Type B pancreatic cell (in vitro differentiated cells): ENCODE data around the gene TMEM212. TPM values are rescaled to one million over a fixed set of nuclear protein-coding genes. Genes with fewer than 3 reads are reported as not detected.

Source experiments
- DNase-seq: peaks from one replicate; pipeline ENCODE4 v3.0.0; 2021; ENCODE audit warnings: mixed read lengths; ENCODE audit not compliant: unreplicated experiment; ENCODE audit errors: extremely low spot score
- H3K27ac Mint-ChIP-seq: 2 replicates; pipeline ENCODE4 v1.8.0; 2021; ENCODE audit warnings: mild to moderate bottlenecking, mixed read lengths
- H3K27me3 Mint-ChIP-seq: 2 replicates; pipeline ENCODE4 v1.8.0; 2021; ENCODE audit warnings: mixed read lengths
- H3K36me3 Mint-ChIP-seq: 2 replicates; pipeline ENCODE4 v1.8.0; 2021; ENCODE audit warnings: mixed read lengths
- H3K4me1 Mint-ChIP-seq: one replicate; pipeline ENCODE4 v1.8.0; 2021; ENCODE audit warnings: mixed read lengths; ENCODE audit not compliant: unreplicated experiment
- H3K4me3 Mint-ChIP-seq: 2 replicates; pipeline ENCODE4 v1.8.0; 2021; ENCODE audit warnings: mild to moderate bottlenecking, mixed read lengths
- H3K9me3 Mint-ChIP-seq: 2 replicates; pipeline ENCODE4 v1.8.0; 2021; ENCODE audit warnings: mixed read lengths
- total RNA-seq: library from RNA; stranded (reverse); gene quantifications from 2 replicates; pipeline ENCODE4 v1.2.1, GENCODE V29; 2021; ENCODE audit warnings: low replicate concordance
- TF ChIP-seq, protein P1 (sequence below): fragments of 200-600 bp; sonication (generic); conservative IDR thresholded peaks from 2 replicates; pipeline ENCODE4 v1.5.0; 2021; ENCODE audit warnings: antibody characterized with exemption, mild to moderate bottlenecking

TMEM212 gene
- total RNA-seq, 1 donor from 2014 or later = not detected

DNA sequence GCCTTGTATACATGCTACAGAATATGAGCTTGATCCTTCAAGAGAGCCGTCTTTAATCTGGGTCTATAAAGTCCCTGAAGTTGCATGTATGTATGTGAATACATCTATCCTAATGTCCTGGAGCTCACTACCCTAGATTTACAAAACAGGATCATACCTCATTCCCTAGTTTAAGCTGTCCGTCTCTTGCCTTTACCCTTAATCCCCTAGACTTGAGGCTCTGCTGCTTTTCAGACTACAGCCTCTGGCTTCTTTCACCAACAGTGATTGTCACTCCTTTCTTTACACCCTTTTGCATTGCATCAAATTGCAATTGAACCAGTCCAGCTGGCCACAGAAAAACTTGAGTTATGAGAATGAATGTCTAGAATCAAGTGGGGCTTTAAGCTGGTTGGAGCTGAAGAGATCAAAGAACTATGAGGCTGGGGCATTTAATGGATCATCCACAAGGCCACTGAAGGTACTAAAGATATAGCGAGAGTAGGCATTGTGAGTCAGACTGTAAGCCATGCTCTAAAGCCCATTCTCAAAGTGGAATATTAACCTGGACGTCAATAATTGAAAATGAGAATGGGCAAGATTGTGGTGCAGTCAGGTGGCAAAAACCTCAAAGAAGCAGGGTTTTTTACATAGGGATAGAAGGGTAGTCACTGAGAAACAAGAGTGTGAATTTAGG, 20.6 kb upstream of the TMEM212 start:
- Mint-ChIP-seq H3K27me3 (peaks cover 4% of the 10 kb centered on the region), H3K9me3 (no peaks in the 10 kb centered on the region), H3K4me3 (no peak overlapping the region), H3K27ac (no peak overlapping the region), H3K36me3 (no peaks in the 10 kb centered on the region), H3K4me1 (peaks cover 29% of the 10 kb centered on the region)
- DNase-seq = no peak
- TF ChIP-seq, protein P1, sequence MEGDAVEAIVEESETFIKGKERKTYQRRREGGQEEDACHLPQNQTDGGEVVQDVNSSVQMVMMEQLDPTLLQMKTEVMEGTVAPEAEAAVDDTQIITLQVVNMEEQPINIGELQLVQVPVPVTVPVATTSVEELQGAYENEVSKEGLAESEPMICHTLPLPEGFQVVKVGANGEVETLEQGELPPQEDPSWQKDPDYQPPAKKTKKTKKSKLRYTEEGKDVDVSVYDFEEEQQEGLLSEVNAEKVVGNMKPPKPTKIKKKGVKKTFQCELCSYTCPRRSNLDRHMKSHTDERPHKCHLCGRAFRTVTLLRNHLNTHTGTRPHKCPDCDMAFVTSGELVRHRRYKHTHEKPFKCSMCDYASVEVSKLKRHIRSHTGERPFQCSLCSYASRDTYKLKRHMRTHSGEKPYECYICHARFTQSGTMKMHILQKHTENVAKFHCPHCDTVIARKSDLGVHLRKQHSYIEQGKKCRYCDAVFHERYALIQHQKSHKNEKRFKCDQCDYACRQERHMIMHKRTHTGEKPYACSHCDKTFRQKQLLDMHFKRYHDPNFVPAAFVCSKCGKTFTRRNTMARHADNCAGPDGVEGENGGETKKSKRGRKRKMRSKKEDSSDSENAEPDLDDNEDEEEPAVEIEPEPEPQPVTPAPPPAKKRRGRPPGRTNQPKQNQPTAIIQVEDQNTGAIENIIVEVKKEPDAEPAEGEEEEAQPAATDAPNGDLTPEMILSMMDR = no peak

- Mint-ChIP-seq H3K9me3 (no peaks in the 10 kb centered on the region), H3K4me3 (no peak overlapping the region), H3K36me3 (no peaks in the 10 kb centered on the region), H3K27me3 (peaks cover 4% of the 10 kb centered on the region), H3K27ac (no peak overlapping the region), H3K4me1 (peaks cover 33% of the 10 kb centered on the region)
- no peak for DNase-seq
- TF ChIP-seq, protein P1 = no peak
These were observed 19.0 kb upstream of the TMEM212 start for GRCh38 chr3:171824116-171824515.

GRCh38 chr3:171824824-171825221, 18.3 kb upstream of the TMEM212 start:
- no peak overlapping the region for H3K4me3 Mint-ChIP-seq
- no peak overlapping the region for H3K27ac Mint-ChIP-seq
- H3K9me3 Mint-ChIP-seq = no peaks in the 10 kb centered on the region
- TF ChIP-seq, protein P1 = no peak
- no peaks in the 10 kb centered on the region for H3K36me3 Mint-ChIP-seq
- no peak for DNase-seq
- peaks cover 4% of the 10 kb centered on the region for H3K27me3 Mint-ChIP-seq
- peaks cover 38% of the 10 kb centered on the region for H3K4me1 Mint-ChIP-seq

GRCh38 chr3:171825222-171825828, 17.8 kb upstream of the TMEM212 start:
- peaks cover 4% of the 10 kb centered on the region for H3K27me3 Mint-ChIP-seq
- DNase-seq = no peak
- H3K4me3 Mint-ChIP-seq = no peak overlapping the region
- TF ChIP-seq, protein P1 = no peak
- H3K36me3 Mint-ChIP-seq = no peaks in the 10 kb centered on the region
- H3K27ac Mint-ChIP-seq = no peak overlapping the region
- H3K9me3 Mint-ChIP-seq = no peaks in the 10 kb centered on the region
- H3K4me1 Mint-ChIP-seq = peaks cover 43% of the 10 kb centered on the region

- H3K27me3 Mint-ChIP-seq = peaks cover 4% of the 10 kb centered on the region
- no peak for DNase-seq
- peaks cover 36% of the 10 kb centered on the region for H3K4me1 Mint-ChIP-seq
- H3K9me3 Mint-ChIP-seq = no peaks in the 10 kb centered on the region
- TF ChIP-seq, protein P1 = no peak
- no peak overlapping the region for H3K4me3 Mint-ChIP-seq
- H3K27ac Mint-ChIP-seq = no peak overlapping the region
- no peaks in the 10 kb centered on the region for H3K36me3 Mint-ChIP-seq
These were observed 15.8 kb upstream of the TMEM212 start for GRCh38 chr3:171827385-171827784.
